Adrenal gland (tissue), 5 donors: Measurements from ENCODE around the gene FGF12.
A peak's percentile ranks its signal among the peaks of the same experiment; 100 is the strongest.

Experiments
- CTCF ChIP-seq, 6 experiments: fragments of 450-650 bp in 4 of 6; fragments of 200-600 bp in 2 of 6; sonication (generic) in 1 of 6; IDR thresholded peaks; 1 replicate in 5 of 6; 2 replicates in 1 of 6; pipeline versions ENCODE4 v1.5.1 to v1.8.0; 2016 to 2021; ENCODE audit warnings: antibody characterized with exemption in 6 of 6, mild to moderate bottlenecking in 2 of 6, moderate library complexity in 1 of 6
- POLR2A ChIP-seq, 2 donors: fragments of 450-650 bp; IDR thresholded peaks; one replicate each; pipeline ENCODE4 v1.6.1; 2017; ENCODE audit warnings: antibody characterized with exemption in 2 of 2, mild to moderate bottlenecking in 2 of 2, moderate library complexity in 1 of 2
- donor health status: DM: no; HTN: no; CAD: no.

- TF ChIP-seq CTCF (IDR thresholded peaks at IDR 0.05) (peak; percentile 3 to 55 (median 35)), POLR2A (IDR thresholded peaks at IDR 0.05) (no peak)
Observed at GRCh38 chr3:192188218-192188835, 539.0 kb downstream of the FGF12 start.
